PC-3 (cell line): ENCODE measurements around the gene PSMB7. TPM values are rescaled to one million over a fixed set of nuclear protein-coding genes. Genes with fewer than 3 reads are reported as not detected.

Experiments
- ATAC-seq: fragments of 200-7000 bp; cut with Tn5 transposase; 2 replicates; pipeline ENCODE4 v1.9.1; 2020; ENCODE audit warnings: mild to moderate bottlenecking, moderate library complexity
- BruUV-seq: library from RNA; stranded (reverse); fragments of 400-500 nt; replicated peaks from 2 replicates; lab custom pipeline; 2021; lab: Mats Ljungman, UMichigan
- CTCF ChIA-PET: fragments of 300-600 bp; sonication (Branson Sonifier 250); formaldehyde crosslinking; loops from one replicate; lab custom pipeline; 2022; ENCODE audit warnings: antibody characterized with exemption; lab: Charles Lee
- POLR2A ChIA-PET: fragments of 300-600 bp; sonication (Branson Sonifier 250); formaldehyde crosslinking; loops from one replicate; lab custom pipeline; 2022; ENCODE audit warnings: antibody characterized with exemption; ENCODE audit not compliant: unreplicated experiment; lab: Charles Lee
- DNase-seq: peaks from one replicate; pipeline ENCODE4 v3.0.0-alpha.2; 2015
- H2AFZ ChIP-seq: fragments of 300-600 bp; sonication (generic); 2 replicates; pipeline ENCODE4 v1.6.0; 2016; ENCODE audit warnings: antibody characterized with exemption, low read length
- H3F3A ChIP-seq: fragments of 300-600 bp; sonication (generic); one replicate; pipeline ENCODE4 v1.6.0; 2017; ENCODE audit warnings: antibody characterized with exemption, low read length, control low read depth, mild to moderate bottlenecking; ENCODE audit not compliant: unreplicated experiment
- H3K27ac ChIP-seq: fragments of 300-600 bp; sonication (generic); 2 replicates; pipeline ENCODE4 v1.5.1; 2016; ENCODE audit warnings: mild to moderate bottlenecking, low read length
- H3K27me3 ChIP-seq: fragments of 300-600 bp; sonication (generic); 2 replicates; pipeline ENCODE4 v1.6.1; 2016; ENCODE audit warnings: low read length, mixed read lengths
- H3K36me3 ChIP-seq: fragments of 300-600 bp; sonication (generic); 2 replicates; pipeline ENCODE4 v1.6.1; 2016; ENCODE audit warnings: low read depth, mixed run types, low read length, mixed read lengths
- H3K4me1 ChIP-seq: fragments of 300-600 bp; sonication (generic); 2 replicates; pipeline ENCODE4 v1.5.1; 2016; ENCODE audit warnings: low read length; ENCODE audit not compliant: insufficient read depth
- H3K4me2 ChIP-seq: fragments of 300-600 bp; sonication (generic); 2 replicates; pipeline ENCODE4 v1.6.0; 2016; ENCODE audit warnings: low read length
- H3K4me3 ChIP-seq: fragments of 300-600 bp; sonication (generic); 2 replicates; pipeline ENCODE4 v1.5.1; 2016; ENCODE audit warnings: mild to moderate bottlenecking, low read length, mixed read lengths
- H3K79me2 ChIP-seq: fragments of 300-600 bp; sonication (generic); 2 replicates; pipeline ENCODE4 v1.6.1; 2017; ENCODE audit warnings: low read length, mixed read lengths
- H3K9ac ChIP-seq: fragments of 300-600 bp; sonication (generic); 2 replicates; pipeline ENCODE4 v1.6.0; 2016; ENCODE audit warnings: mild to moderate bottlenecking, low read length
- H3K9me2 ChIP-seq: fragments of 300-600 bp; sonication (generic); replicated peaks from 2 replicates; pipeline ENCODE4 v1.6.1; 2016; ENCODE audit warnings: mixed run types, low read length, mixed read lengths
- H3K9me3 ChIP-seq: fragments of 300-600 bp; sonication (generic); 2 replicates; pipeline ENCODE4 v1.6.1; 2016; ENCODE audit warnings: low read length, mixed read lengths
- H4K20me1 ChIP-seq: fragments of 300-600 bp; sonication (generic); 2 replicates; pipeline ENCODE4 v1.6.1; 2016; ENCODE audit warnings: low read length, mixed read lengths
- EZH2 ChIP-seq: fragments of 300-600 bp; sonication (generic); IDR thresholded peaks from one replicate; pipeline ENCODE4 v1.6.1; 2017; ENCODE audit warnings: antibody characterized with exemption, mild to moderate bottlenecking, low read length; ENCODE audit not compliant: unreplicated experiment
- EZH2phosphoT487 ChIP-seq: fragments of 300-600 bp; sonication (generic); IDR thresholded peaks from 2 replicates; pipeline ENCODE4 v1.6.1; 2018; ENCODE audit warnings: mild to moderate bottlenecking, antibody characterized with exemption, low read length, borderline replicate concordance
- intact Hi-C: fragments of 100-400 bp; cut with micrococcal nuclease; formaldehyde crosslinking; loops from 2 replicates; pipeline ENCODE4 v1.9.0; 2023
- total RNA-seq: library from RNA; depleted of rRNA; stranded (reverse); fragments of >200 nt; gene quantifications from 2 replicates; pipeline ENCODE4 v1.2.3, GENCODE V29; 2014
- TF ChIP-seq, protein P1 (sequence below): fragments of 300-600 bp; sonication (generic); conservative IDR thresholded peaks from 2 replicates; pipeline ENCODE4 v1.5.1; 2017; ENCODE audit warnings: antibody characterized with exemption, low read depth, mild to moderate bottlenecking, low read length

The PSMB7 gene
- total RNA-seq, 1 experiment from 2014 or later = 372 TPM

DNA sequence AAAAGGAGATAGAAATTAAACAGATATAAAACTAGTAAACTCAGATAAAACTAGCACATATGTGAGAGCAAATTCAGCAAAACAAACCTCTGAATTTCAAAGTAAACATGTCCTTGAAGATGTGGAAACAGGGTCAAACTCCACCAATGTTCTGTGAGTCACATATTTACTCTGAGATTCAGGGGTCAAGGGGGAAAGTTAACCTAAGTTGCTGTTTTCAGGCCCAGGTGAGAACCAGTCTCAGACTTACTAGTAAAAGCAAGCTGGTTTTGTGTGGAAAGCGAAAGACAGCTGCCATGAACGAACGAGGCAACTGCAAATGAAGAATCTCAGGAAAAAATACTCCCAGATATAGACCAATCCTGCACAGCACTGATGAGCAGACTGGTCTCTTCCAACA, 29.0 kb downstream of the PSMB7 start:
- H3K9ac ChIP-seq = no peak overlapping the region
- no peak for DNase-seq
- CTCF ChIA-PET = interaction anchor here (0.6 kb wide), 1 partner anchor 454 kb away, joined by 3 read pairs; no protein-coding TSS in a partner anchor
- H2AFZ ChIP-seq = no peak overlapping the region
- H3F3A ChIP-seq = no peaks in the 10 kb centered on the region
- peaks cover 57% of the 10 kb centered on the region for H4K20me1 ChIP-seq
- H3K9me2 ChIP-seq = no peaks in the 10 kb centered on the region
- H3K27me3 ChIP-seq = no peaks in the 10 kb centered on the region
- no peak for ATAC-seq
- H3K27ac ChIP-seq = no peak overlapping the region
- intact Hi-C loops = no loop called here
- no peak overlapping the region for H3K4me2 ChIP-seq
- peaks cover 17% of the 10 kb centered on the region for H3K4me1 ChIP-seq
- no peak overlapping the region for H3K4me3 ChIP-seq
- no TSS peak for BruUV-seq
- H3K79me2 ChIP-seq = peaks cover 93% of the 10 kb centered on the region
- H3K36me3 ChIP-seq = peaks cover 38% of the 10 kb centered on the region
- POLR2A ChIA-PET = no interaction called here
- TF ChIP-seq EZH2 = no peak
- no peak for TF ChIP-seq EZH2phosphoT487
- no peaks in the 10 kb centered on the region for H3K9me3 ChIP-seq

DNA sequence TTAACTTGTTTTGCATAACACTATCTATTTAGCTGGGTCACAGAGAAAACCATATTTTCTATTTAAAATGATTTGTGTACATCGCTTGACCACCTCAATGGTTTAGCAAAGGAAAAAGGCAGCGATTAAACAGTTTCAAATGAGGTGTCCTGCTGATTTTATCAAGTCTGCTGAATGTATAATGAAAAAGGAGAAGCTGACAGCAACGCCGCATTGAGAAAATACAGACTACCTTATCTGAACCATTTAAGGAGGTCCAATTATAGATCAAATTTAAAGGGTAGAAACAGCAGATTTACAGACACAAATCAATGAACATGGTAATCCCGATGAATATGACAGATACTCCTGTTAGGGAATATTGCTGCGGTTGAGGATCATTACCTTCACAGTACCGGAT, 29.6 kb downstream of the PSMB7 start:
- ATAC-seq = no peak
- Histone ChIP-seq H4K20me1 (peaks cover 51% of the 10 kb centered on the region), H3K79me2 (peaks cover 91% of the 10 kb centered on the region), H3K4me1 (peaks cover 11% of the 10 kb centered on the region), H3K9me2 (no peaks in the 10 kb centered on the region), H3K36me3 (peaks cover 41% of the 10 kb centered on the region), H3K27ac (no peak overlapping the region), H3K4me2 (no peak overlapping the region), H3K4me3 (no peak overlapping the region), H2AFZ (no peak overlapping the region), H3F3A (no peaks in the 10 kb centered on the region), H3K9ac (no peak overlapping the region), H3K27me3 (no peaks in the 10 kb centered on the region), H3K9me3 (no peaks in the 10 kb centered on the region)
- TF ChIP-seq, protein P1, sequence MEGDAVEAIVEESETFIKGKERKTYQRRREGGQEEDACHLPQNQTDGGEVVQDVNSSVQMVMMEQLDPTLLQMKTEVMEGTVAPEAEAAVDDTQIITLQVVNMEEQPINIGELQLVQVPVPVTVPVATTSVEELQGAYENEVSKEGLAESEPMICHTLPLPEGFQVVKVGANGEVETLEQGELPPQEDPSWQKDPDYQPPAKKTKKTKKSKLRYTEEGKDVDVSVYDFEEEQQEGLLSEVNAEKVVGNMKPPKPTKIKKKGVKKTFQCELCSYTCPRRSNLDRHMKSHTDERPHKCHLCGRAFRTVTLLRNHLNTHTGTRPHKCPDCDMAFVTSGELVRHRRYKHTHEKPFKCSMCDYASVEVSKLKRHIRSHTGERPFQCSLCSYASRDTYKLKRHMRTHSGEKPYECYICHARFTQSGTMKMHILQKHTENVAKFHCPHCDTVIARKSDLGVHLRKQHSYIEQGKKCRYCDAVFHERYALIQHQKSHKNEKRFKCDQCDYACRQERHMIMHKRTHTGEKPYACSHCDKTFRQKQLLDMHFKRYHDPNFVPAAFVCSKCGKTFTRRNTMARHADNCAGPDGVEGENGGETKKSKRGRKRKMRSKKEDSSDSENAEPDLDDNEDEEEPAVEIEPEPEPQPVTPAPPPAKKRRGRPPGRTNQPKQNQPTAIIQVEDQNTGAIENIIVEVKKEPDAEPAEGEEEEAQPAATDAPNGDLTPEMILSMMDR = no peak
- TF ChIP-seq EZH2 = no peak
- no peak for TF ChIP-seq EZH2phosphoT487
- ChIA-PET POLR2A (no interaction called here), CTCF (no interaction called here)
- intact Hi-C loops = no loop called here
- DNase-seq = no peak
- BruUV-seq = no TSS peak

GRCh38 chr9:124384846-124385245, 30.4 kb downstream of the PSMB7 start:
- H3K36me3 ChIP-seq = peaks cover 40% of the 10 kb centered on the region
- TF ChIP-seq EZH2 (no peak), EZH2phosphoT487 (no peak)
- TF ChIP-seq, protein P1 = no peak
- no peak overlapping the region for H3K4me2 ChIP-seq
- ATAC-seq (no peak), DNase-seq (no peak)
- BruUV-seq = no TSS peak
- H3K4me3 ChIP-seq = no peak overlapping the region
- H3K9me2 ChIP-seq = no peaks in the 10 kb centered on the region
- no peaks in the 10 kb centered on the region for H3F3A ChIP-seq
- no peaks in the 10 kb centered on the region for H3K27me3 ChIP-seq
- peaks cover 89% of the 10 kb centered on the region for H3K79me2 ChIP-seq
- H2AFZ ChIP-seq = no peak overlapping the region
- POLR2A ChIA-PET = no interaction called here
- H3K9me3 ChIP-seq = no peaks in the 10 kb centered on the region
- H3K9ac ChIP-seq = no peak overlapping the region
- H3K27ac ChIP-seq = no peak overlapping the region
- peaks cover 44% of the 10 kb centered on the region for H4K20me1 ChIP-seq
- intact Hi-C loops = no loop called here
- CTCF ChIA-PET = no interaction called here
- H3K4me1 ChIP-seq = peaks cover 5% of the 10 kb centered on the region; the same call in 1 of the 2 replicates
